GM06990 (cell line): ENCODE results near the gene FITM1.

Experiments used
- DNase-seq: peaks from one replicate; pipeline ENCODE4 v3.0.0-alpha.2; 2011; ENCODE audit not compliant: insufficient read length; ENCODE audit errors: extremely low read depth
- H3K27me3 ChIP-seq: replicated peaks from 2 replicates; pipeline ENCODE4 v1.6.0; 2011; ENCODE audit warnings: low read length; ENCODE audit not compliant: control insufficient read depth, insufficient read depth
- H3K36me3 ChIP-seq: 2 replicates; pipeline ENCODE4 v1.5.1; 2011; ENCODE audit warnings: low read length; ENCODE audit not compliant: control insufficient read depth, insufficient read depth
- H3K4me3 ChIP-seq: replicated peaks from 2 replicates; pipeline ENCODE4 v1.5.1; 2011; ENCODE audit warnings: low read depth, mild to moderate bottlenecking, control low read depth, low read length
- TF ChIP-seq, protein P1 (sequence below): IDR thresholded peaks from 2 replicates; pipeline ENCODE4 v1.5.1; 2011; ENCODE audit warnings: low read length, control low read depth, mild to moderate bottlenecking, inconsistent platforms; ENCODE audit not compliant: insufficient read depth, poor library complexity, severe bottlenecking

Gene FITM1

DNA sequence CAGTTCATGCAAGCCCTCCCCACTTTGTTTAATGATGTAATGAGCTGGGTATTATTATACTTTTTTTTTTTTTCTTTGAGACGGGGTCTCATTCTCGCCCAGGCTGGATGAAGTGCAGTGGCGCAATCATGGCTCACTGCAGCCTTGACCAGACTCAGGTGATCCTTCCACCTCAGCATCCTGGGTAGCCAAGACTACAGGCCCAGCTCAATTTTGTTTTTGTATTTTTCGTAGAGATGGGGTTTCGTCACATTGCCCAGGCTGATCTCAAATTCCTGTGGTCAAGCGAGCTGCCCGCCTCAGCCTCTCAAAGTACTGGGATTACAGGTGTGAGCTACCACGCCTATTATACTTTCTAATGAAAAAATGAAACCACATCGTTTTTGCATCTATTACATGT lies 20.4 kb upstream of the FITM1 start:
- TF ChIP-seq, protein P1, sequence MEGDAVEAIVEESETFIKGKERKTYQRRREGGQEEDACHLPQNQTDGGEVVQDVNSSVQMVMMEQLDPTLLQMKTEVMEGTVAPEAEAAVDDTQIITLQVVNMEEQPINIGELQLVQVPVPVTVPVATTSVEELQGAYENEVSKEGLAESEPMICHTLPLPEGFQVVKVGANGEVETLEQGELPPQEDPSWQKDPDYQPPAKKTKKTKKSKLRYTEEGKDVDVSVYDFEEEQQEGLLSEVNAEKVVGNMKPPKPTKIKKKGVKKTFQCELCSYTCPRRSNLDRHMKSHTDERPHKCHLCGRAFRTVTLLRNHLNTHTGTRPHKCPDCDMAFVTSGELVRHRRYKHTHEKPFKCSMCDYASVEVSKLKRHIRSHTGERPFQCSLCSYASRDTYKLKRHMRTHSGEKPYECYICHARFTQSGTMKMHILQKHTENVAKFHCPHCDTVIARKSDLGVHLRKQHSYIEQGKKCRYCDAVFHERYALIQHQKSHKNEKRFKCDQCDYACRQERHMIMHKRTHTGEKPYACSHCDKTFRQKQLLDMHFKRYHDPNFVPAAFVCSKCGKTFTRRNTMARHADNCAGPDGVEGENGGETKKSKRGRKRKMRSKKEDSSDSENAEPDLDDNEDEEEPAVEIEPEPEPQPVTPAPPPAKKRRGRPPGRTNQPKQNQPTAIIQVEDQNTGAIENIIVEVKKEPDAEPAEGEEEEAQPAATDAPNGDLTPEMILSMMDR: no peak
- no peak for DNase-seq

DNA sequence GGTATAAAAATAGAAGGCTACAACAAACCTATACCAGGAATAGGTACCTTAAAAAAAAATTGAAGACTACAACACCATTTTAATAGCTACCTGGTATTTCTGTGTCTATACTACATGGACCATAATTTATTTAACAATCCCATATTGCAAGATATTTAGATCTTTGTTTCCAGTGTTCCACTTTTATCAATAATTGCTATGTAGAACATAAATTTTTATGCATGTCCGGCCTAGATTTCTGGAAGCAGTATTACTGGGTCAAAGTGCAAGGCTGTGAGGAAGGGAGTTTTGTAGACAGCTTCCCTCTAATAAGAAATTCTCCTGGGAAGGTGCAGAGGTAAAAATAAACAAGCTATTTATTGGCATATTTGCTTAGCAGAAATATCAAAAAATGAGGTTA lies 19.9 kb upstream of the FITM1 start:
- DNase-seq: no peak
- TF ChIP-seq, protein P1: no peak
- H3K4me3 ChIP-seq: no peak overlapping the region

More for the DNA sequence above, 20.4 kb upstream of the FITM1 start:
- Histone ChIP-seq H3K27me3 (no peaks in the 10 kb centered on the region), H3K4me3 (no peak overlapping the region), H3K36me3 (no peaks in the 10 kb centered on the region)

DNA sequence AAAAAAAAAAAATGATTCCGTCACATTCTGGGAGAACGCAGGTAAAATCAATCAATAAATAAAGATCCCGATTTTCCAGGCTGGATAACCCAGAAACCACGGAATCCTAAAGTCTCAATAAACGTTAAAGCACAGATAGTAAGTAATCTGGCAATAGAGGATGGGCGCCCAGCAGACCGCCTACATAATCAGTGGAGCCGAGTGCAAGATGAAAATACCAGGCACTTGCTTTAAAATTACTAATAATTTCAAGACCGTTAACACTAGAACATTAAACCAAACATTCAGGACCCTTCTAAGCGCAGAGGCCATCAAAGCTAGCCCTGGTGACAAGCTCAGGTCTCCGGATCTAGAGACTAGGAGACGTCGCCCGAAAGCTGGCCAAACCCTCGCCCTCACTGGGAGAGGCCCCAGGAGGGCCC lies 17.1 kb upstream of the FITM1 start:
- no peaks in the 10 kb centered on the region for H3K27me3 ChIP-seq
- DNase-seq: no peak
- H3K36me3 ChIP-seq: peaks cover 13% of the 10 kb centered on the region
- peak overlapping the region; percentile 72 for H3K4me3 ChIP-seq
- TF ChIP-seq, protein P1: no peak

More for the DNA sequence above, 19.9 kb upstream of the FITM1 start:
- Histone ChIP-seq H3K36me3 (no peaks in the 10 kb centered on the region), H3K27me3 (no peaks in the 10 kb centered on the region)

DNA sequence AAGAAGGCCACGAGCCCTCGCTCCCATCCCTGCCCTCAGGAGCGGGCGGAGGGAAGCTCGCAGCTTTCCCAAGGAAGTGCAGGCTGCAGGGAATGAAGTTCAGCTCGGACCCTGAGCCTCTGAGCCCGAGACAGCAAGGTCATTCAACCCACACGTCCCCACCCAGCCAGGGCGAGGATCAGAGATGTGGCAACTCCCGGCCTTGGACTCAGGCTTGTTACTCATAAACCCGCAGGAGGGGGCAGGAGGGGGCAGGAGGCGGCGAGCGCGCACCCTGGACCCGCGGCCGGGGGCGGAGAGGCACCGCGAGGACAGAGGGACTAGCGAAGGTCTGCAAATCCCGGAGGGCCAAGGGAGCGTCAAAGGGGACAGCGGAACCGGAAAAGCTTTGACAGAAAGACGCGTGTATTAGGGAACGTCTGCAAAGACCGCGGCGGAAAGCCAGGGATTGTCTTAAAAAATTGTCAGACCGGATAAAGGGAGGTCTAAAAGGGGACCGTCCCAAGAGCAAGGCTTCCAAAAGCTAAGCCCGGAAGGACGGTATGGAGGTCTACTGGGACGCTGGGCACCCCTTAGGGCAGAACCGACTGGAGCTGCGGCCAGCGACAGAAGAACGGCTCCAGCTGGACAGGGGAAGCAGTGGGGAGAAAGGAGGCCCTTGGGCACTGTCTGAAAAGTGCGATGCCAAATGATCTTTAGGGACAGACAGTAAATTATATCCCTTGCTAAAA lies 16.5 kb upstream of the FITM1 start:
- TF ChIP-seq, protein P1: no peak

DNA sequence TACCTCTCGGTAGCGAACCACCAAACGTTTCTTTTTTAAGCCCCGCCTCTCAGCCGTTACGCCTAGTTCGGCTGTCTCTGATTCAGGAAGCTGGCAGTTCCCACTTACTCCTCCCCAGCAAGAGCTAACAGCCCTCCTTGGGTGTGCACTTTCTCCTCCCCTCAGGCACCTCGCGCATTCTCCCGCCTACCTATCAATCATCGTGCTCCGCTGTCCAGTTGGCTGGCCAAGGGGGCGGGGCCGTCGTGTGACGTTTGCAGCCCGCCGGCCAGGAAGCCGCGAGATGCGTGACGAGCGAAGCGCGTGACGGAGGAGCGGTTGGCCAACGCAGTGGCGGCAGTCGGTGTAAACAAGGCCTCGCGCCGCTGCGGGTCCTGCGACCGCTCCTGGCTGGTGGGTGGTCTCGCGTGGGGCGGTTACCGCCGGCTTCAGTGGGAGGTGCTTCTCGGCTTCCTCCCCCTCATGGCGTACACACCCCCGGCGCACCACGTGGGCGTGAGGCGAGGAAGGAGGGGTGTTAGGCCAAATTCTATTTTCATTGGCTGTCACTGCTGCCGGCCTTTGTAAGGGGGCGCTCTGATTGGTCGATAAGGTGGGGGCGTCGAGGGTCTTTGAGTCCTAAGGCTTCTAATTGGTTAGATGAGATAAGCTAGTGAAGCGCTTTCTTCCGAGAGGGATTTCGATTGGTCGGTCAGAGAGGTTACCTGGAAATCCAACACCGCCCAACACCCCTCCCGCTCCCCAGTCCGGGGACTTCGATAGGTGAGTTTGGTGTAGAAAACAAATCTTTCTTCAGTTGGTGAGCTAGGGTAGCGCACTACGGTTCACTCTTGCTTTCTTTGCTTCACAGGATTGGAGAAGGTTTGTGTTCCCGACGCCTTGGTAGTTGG lies 15.7 kb upstream of the FITM1 start, which contains the start of the genes DCAF11 and NRL:
Gene DCAF11 (plus strand): TSS at position 246 of the 890 bp plus-strand sequence. CDS start 818 bp downstream, outside the sequence.
Gene NRL (minus strand): TSS at position 418 of the 890 bp plus-strand sequence. CDS start 32,101 bp downstream, outside the sequence.
- Histone ChIP-seq H3K4me3 (peak within 1 kb of the TSS; percentile 72), H3K36me3 (peaks cover 25% of the 10 kb centered on the region), H3K27me3 (no peaks in the 10 kb centered on the region)
- TF ChIP-seq, protein P1: no peak
- peak; percentile 99 for DNase-seq

More for the DNA sequence above, 16.5 kb upstream of the FITM1 start:
- DNase-seq: peak; percentile 91
- no peaks in the 10 kb centered on the region for H3K27me3 ChIP-seq
- H3K4me3 ChIP-seq: peak overlapping the region; percentile 72
- peaks cover 18% of the 10 kb centered on the region for H3K36me3 ChIP-seq
